IPS-NIHi7 (cell line): ENCODE results near the gene MTG1.

Experiments
- DNase-seq: peaks from one replicate; pipeline ENCODE4 v3.0.0; 2012; ENCODE audit warnings: mixed read lengths; ENCODE audit errors: extremely low spot score

The MTG1 gene, protein sequence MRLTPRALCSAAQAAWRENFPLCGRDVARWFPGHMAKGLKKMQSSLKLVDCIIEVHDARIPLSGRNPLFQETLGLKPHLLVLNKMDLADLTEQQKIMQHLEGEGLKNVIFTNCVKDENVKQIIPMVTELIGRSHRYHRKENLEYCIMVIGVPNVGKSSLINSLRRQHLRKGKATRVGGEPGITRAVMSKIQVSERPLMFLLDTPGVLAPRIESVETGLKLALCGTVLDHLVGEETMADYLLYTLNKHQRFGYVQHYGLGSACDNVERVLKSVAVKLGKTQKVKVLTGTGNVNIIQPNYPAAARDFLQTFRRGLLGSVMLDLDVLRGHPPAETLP

GRCh38 chr10:133394064-133394663 is at the start of gene MTG1:
TSS of gene MTG1 (plus strand) at chr10:133394157. CDS start at chr10:133394221, 64 bp downstream.
- DNase-seq, result peak; percentile 99

GRCh38 chr10:133344236-133344635 is 49.7 kb upstream of the MTG1 start:
- no peak for DNase-seq

GRCh38 chr10:133346413-133346812 is 47.5 kb upstream of the MTG1 start:
- no peak for DNase-seq

DNA sequence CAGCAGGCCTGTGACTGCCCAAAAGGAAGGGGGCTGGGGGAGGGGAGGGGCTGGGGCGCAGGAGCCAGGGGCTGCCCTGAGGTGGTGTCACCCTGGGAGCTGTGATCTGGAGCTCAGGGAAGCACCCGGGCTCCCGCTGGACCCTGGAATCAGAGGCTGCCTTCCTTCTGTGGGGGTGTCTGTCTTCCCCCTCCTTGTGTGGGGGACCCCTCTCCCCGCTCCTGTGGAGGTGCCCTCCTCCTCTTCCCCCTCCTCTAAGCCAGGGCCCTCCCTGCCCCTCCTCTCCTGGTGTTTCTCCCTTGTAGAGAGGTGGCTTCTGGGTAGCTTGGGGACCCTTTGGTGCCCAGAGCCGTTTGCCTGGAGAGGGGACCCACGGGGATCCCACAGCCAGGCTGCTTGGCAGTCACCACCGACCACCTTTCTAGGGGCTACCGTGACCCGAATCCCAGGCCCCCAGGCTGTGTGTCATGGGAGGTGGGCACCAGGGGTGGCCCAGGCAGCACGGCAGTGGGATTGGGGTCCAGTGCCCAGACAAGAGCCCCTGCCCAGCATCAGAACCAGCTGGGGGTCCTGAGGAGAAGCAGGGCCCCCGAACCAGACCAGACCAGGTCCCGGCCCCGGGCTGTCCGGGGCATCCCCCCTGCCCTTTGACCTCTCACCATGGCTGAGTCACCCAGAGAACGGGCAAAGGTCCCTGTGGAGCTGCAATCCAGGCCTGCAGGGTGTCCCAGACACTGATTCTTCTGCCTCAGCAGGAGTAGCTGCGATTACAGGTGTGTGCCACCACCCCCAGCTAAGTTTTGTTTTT is 46.0 kb upstream of the MTG1 start:
- DNase-seq, result no peak

DNA sequence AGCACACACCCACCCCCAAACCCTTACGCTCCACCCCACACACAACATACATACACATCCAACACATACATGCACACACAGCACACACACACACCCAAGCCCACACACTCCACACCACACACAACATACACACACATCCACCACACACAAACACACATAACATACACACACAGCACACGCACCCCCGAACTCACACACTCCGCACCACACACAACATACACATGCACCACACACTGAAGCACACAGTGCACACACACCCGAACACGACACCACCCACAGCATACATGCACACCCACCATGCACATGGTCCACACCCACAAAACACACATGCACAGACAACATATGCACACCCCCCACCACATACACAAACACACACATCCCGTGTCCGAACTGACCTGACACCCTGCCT is 44.8 kb upstream of the MTG1 start:
- DNase-seq, result no peak

GRCh38 chr10:133349577-133350011 is 44.4 kb upstream of the MTG1 start:
- DNase-seq, result no peak

GRCh38 chr10:133350283-133350949 is 43.5 kb upstream of the MTG1 start:
- DNase-seq, result no peak

DNA sequence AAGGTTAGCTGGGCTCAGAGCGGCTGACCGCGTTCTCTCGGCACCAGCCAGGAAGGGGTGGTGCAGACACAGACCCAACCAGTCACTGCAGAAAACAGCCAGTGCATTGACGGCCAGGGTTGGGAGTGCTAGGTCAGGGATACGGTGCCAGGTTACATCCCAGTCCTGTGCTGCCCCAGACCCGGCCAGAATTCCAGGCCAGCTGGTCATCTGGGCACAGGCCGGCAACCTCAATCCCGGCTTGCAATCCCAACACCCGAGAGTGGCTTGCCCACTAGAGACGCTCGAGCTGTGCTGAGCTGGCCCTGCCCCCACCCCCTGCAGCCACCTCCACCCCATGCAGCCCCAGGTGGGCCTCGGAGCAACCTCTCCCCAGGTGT is 43.0 kb upstream of the MTG1 start:
- no peak for DNase-seq

- DNase-seq, result peak; percentile 60
Measured at GRCh38 chr10:133351408-133352318, 42.3 kb upstream of the MTG1 start.

DNA sequence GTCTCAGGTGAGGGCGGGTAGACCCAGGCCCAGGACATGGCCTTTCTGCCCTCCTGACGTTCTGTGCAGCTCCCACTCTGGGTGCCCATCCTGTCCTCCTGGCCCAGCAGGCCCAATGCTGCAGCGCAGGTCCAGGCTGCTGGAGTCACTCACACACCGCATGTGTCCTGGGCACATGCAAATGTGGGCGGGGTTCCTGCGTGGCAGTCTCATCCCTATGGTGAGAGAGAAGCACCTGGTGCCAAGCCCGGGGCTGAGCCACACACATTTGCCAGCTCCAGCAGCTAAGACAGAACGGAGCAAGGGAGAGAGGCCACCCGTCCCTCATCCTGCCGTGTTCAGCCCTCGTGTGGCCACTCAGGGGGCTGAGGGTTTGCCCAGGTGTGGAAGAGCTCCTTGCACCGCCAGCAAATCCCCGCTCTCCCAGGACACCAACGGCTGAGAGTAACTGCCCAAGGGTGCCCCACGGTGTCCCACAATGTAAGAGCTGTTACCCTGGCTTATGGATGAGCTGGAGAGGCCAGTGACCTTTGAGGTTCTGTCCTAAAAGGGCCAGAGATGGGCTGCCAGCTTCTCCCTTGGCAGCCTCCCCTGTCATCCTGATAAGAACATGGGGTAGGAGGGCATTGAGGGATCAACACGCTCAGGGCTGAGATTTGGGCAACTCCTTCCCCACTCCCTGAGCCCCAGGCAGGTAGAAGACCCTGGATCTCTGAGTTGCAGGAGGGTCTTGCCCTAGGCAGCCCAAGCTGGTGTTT is 40.6 kb upstream of the MTG1 start:
- no peak for DNase-seq

GRCh38 chr10:133353988-133354605 is 39.9 kb upstream of the MTG1 start:
- DNase-seq, result no peak

DNA sequence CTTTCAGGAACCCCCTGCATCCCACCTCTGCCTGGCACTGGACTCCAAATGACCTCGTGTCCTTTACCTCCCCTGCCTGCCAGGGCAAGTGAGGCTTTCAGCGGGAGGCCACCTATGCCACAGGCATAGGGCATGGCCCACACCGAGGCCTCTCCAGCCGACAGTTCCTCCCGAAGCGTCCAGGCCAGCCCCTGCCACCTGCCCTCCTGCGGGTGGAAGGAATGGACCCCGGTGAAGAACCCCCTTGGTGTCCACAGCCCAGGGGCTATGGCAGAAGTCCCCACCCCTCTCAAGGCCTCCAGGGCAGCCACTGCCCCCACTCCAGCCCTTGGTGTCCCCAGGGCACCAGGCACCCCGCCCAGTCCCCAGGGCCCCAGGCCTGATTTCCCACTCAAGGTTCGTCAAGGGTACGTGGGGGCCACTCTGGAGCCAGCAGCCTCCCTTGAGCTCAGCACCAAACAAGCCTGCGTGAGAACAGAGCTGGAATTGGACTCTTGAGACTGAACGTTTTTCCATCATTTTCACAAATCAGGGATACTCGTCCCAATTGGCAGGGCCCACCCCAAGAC is 39.2 kb upstream of the MTG1 start:
- no peak for DNase-seq

DNA sequence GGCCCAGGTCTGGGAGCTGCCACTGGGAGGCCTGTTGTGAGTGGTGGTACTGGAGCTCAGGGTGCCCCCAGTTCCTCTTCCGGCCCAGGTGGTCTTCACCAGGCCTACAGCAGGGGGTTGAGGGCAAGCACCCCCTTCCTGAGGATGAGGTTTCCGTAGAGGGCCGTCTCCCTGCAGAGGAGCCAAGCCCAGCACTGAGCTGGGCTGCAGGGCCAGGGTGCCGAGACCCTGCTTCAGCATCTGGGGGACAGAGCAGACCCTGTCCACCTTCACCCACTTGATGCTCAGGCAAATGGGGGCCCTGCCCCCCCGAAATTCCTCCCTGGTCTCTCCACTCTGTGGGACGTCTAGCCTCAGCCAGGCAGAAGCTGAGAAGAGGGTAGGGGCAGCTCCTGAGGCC is 38.7 kb upstream of the MTG1 start:
- DNase-seq, result no peak

GRCh38 chr10:133355991-133356390 is 38.0 kb upstream of the MTG1 start:
- no peak for DNase-seq

GRCh38 chr10:133356549-133357284 is 37.2 kb upstream of the MTG1 start:
- no peak for DNase-seq

DNA sequence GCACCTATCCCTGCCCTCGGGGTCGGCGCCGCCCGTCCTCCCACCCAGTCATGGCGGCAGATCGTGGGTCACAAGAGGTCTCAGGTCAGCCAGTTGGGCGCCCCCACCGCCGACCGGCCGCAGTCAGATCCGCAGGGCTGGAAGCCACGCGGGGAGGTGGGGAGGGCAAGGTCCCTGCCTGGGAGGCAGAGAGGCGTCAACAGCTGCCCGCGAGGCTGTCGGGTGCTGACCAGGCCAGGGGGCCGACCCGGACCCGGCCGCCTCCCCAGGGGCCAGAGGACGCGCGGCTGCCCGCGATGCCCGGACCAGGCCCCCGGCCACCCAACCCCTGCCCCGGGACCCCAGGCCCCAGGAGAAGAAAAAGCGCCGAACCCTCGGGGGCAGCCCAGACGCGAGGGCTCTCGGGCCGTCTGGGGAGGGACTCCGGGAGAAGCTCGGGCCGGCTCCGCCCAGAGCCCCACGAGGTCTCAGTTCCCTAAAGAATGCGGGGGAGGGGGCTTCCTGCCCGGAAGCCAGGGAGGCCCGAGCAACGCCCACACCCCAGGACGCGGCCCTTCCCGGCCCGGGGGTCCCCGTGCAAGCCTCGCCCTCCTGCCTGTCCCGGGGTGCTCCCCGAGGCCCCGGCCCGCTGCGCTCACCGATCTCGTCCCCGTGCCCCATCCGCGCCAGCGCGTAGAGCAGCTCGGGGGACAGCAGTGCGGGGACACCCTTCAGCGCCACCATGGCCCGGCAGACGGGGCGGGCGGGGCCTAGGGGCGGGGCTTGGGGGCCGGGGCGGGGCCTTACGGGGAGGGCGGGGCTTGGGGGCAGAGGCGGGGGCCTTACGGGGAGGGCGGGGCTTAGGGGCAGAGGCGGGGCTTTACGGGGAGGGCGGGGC is 36.4 kb upstream of the MTG1 start, which contains the start of gene FUOM:
Gene FUOM, minus strand, starts transcription at position 735 of the 877 bp plus-strand sequence. Its CDS starts 12 bp downstream, at position 723.
- peak; percentile 99 for DNase-seq

- no peak for DNase-seq
Measured at GRCh38 chr10:133358162-133358924, 35.6 kb upstream of the MTG1 start.
